H1 (cell line): ENCODE measurements around the gene BUD13. TPM values are rescaled to one million over a fixed set of nuclear protein-coding genes. Genes with fewer than 3 reads are reported as not detected.

ENCODE experiments used
- CTCF ChIA-PET: fragments of 300-600 bp; sonication (Branson Sonifier 250); formaldehyde crosslinking; loops from one replicate; lab custom pipeline; 2021; ENCODE audit not compliant: partially characterized antibody; lab: Charles Lee
- POLR2A ChIA-PET: fragments of 300-600 bp; sonication (Branson Sonifier 250); formaldehyde crosslinking; loops from one replicate; lab custom pipeline; 2021; ENCODE audit warnings: inconsistent platforms; ENCODE audit not compliant: partially characterized antibody; lab: Charles Lee
- DNase-seq, 2 experiments: peaks; one replicate each; pipeline versions ENCODE4 v3.0.0 to v3.0.0-alpha.2; 2010 to 2022; ENCODE audit warnings: low spot score in 2 of 2, low read depth in 1 of 2, mixed read lengths in 1 of 2
- FAIRE-seq: peaks from 2 replicates; lab custom pipeline; 2011; peaks lifted over from hg19 to GRCh38; lab: Jason Lieb, UNC
- H2AFZ ChIP-seq: 2 replicates; pipeline ENCODE4 v1.8.1; 2012; ENCODE audit warnings: low read length, inconsistent platforms
- H2AK5ac ChIP-seq: 2 replicates; pipeline ENCODE4 v1.6.1; 2013; ENCODE audit warnings: low read depth, low read length
- H2BK120ac ChIP-seq: replicated peaks from 2 replicates; pipeline ENCODE3; 2013; ENCODE audit warnings: low read depth, low read length, inconsistent platforms
- H2BK12ac ChIP-seq: 2 replicates; pipeline ENCODE4 v1.6.1; 2013; ENCODE audit warnings: low read depth, low read length
- H2BK15ac ChIP-seq: 2 replicates; pipeline ENCODE4 v1.6.1; 2013; ENCODE audit warnings: low read length
- H2BK20ac ChIP-seq: 2 replicates; pipeline ENCODE4 v1.6.1; 2013; ENCODE audit warnings: low read length
- H2BK5ac ChIP-seq: 2 replicates; pipeline ENCODE4 v1.6.1; 2013; ENCODE audit warnings: low read depth, low read length
- H3K14ac ChIP-seq: 2 replicates; pipeline ENCODE4 v1.6.1; 2013; ENCODE audit warnings: inconsistent platforms; ENCODE audit not compliant: insufficient read length
- H3K18ac ChIP-seq: 2 replicates; pipeline ENCODE4 v1.6.1; 2013; ENCODE audit warnings: low read length; ENCODE audit errors: extremely low read depth
- H3K23ac ChIP-seq: 2 replicates; pipeline ENCODE4 v1.6.1; 2013; ENCODE audit warnings: inconsistent platforms; ENCODE audit not compliant: insufficient read length
- H3K23me2 ChIP-seq: 2 replicates; pipeline ENCODE4 v1.6.1; 2013; ENCODE audit warnings: low read depth, low read length
- H3K27ac ChIP-seq: 2 replicates; pipeline ENCODE4 v1.6.1; 2011; ENCODE audit warnings: low read depth, low read length, inconsistent platforms
- H3K27me3 ChIP-seq, 4 experiments: replicated peaks in 1 of 4; 1 replicate in 1 of 4; 2 replicates in 3 of 4; pipeline versions ENCODE4 v1.6.1 to v1.8.1; 2011 to 2013; ENCODE audit warnings: low read length in 3 of 4, mild to moderate bottlenecking in 3 of 4, inconsistent platforms in 2 of 4, mixed read lengths in 2 of 4, moderate library complexity in 1 of 4; ENCODE audit not compliant: control insufficient read depth in 3 of 4, insufficient read depth in 3 of 4; ENCODE audit errors: extremely low read depth in 1 of 4
- H3K36me3 ChIP-seq, 4 experiments: 2 replicates each; pipeline versions ENCODE4 v1.6.1 to v1.8.1; 2011 to 2013; ENCODE audit warnings: mild to moderate bottlenecking in 4 of 4, low read length in 3 of 4, moderate library complexity in 2 of 4, control low read depth in 1 of 4, inconsistent platforms in 1 of 4; ENCODE audit not compliant: insufficient read depth in 4 of 4, control insufficient read depth in 2 of 4
- H3K4ac ChIP-seq: replicated peaks from 2 replicates; pipeline ENCODE3; 2013; ENCODE audit warnings: low read length, low read depth, mixed read lengths, inconsistent platforms; ENCODE audit not compliant: insufficient read length
- H3K4me1 ChIP-seq, 4 experiments: replicated peaks in 1 of 4; 1 replicate in 1 of 4; 2 replicates in 3 of 4; pipeline versions ENCODE4 v1.6.1 to v1.8.1; 2011 to 2013; ENCODE audit warnings: low read length in 3 of 4, inconsistent platforms in 2 of 4, mixed read lengths in 1 of 4; ENCODE audit not compliant: insufficient read depth in 4 of 4, control insufficient read depth in 3 of 4
- H3K4me2 ChIP-seq, 2 experiments: 2 replicates each; pipeline versions ENCODE4 v1.6.1 to v1.8.1; 2011 to 2013; ENCODE audit warnings: low read depth in 2 of 2, low read length in 2 of 2, control low read depth in 1 of 2, inconsistent platforms in 1 of 2, mild to moderate bottlenecking in 1 of 2; ENCODE audit not compliant: insufficient read depth in 1 of 2
- H3K4me3 ChIP-seq, 4 experiments: fragments of 200-600, 300-600 bp in 1 of 4; sonication (generic), shearing (Covaris generic), sonication (Bioruptor Twin) in 1 of 4; 2 replicates each; pipeline versions ENCODE4 v1.5.1 to v1.8.1; 2011 to 2016; ENCODE audit warnings: low read length in 4 of 4, low read depth in 3 of 4, control low read depth in 2 of 4, inconsistent platforms in 2 of 4, mild to moderate bottlenecking in 2 of 4, mixed read lengths in 1 of 4, moderate library complexity in 1 of 4; ENCODE audit not compliant: insufficient read depth in 2 of 4; ENCODE audit errors: extremely low read depth in 1 of 4
- H3K56ac ChIP-seq: replicated peaks from 2 replicates; pipeline ENCODE3; 2013; ENCODE audit warnings: low read depth, mild to moderate bottlenecking, mixed read lengths, low read length, inconsistent platforms; ENCODE audit not compliant: insufficient read length
- H3K79me1 ChIP-seq: 2 replicates; pipeline ENCODE4 v1.6.1; 2013; ENCODE audit warnings: low read depth, low read length, control low read depth
- H3K79me2 ChIP-seq, 2 experiments: 2 replicates each; pipeline versions ENCODE4 v1.6.1 to v1.8.1; 2012 to 2013; ENCODE audit warnings: low read length in 2 of 2, mild to moderate bottlenecking in 2 of 2, inconsistent platforms in 1 of 2; ENCODE audit not compliant: insufficient read depth in 2 of 2, control insufficient read depth in 1 of 2
- H3K9ac ChIP-seq, 4 experiments: replicated peaks in 1 of 4; 1 replicate in 1 of 4; 2 replicates in 3 of 4; pipeline versions ENCODE4 v1.6.1 to v1.8.1; 2011 to 2013; ENCODE audit warnings: low read depth in 3 of 4, low read length in 3 of 4, control low read depth in 2 of 4, mild to moderate bottlenecking in 2 of 4, moderate library complexity in 2 of 4, inconsistent platforms in 1 of 4; ENCODE audit errors: extremely low read depth in 1 of 4
- H3K9me3 ChIP-seq, 2 experiments: 2 replicates each; pipeline versions ENCODE4 v1.6.1 to v1.8.1; 2012 to 2013; ENCODE audit warnings: mild to moderate bottlenecking in 2 of 2, moderate library complexity in 2 of 2, control low read depth in 1 of 2, inconsistent platforms in 1 of 2, low read depth in 1 of 2, low read length in 1 of 2, mixed read lengths in 1 of 2; ENCODE audit not compliant: insufficient read depth in 2 of 2
- H4K20me1 ChIP-seq, 2 experiments: replicated peaks in 1 of 2; 2 replicates each; pipeline versions ENCODE3 to v1.8.1; 2011 to 2013; ENCODE audit warnings: inconsistent platforms in 2 of 2, low read length in 2 of 2, mild to moderate bottlenecking in 1 of 2; ENCODE audit not compliant: insufficient read depth in 2 of 2, control insufficient read depth in 1 of 2
- H4K5ac ChIP-seq: 2 replicates; pipeline ENCODE4 v1.6.1; 2013; ENCODE audit warnings: low read length, low read depth, mixed read lengths, inconsistent platforms; ENCODE audit not compliant: insufficient read length
- H4K8ac ChIP-seq: 2 replicates; pipeline ENCODE4 v1.8.0; 2013; ENCODE audit warnings: mild to moderate bottlenecking, moderate library complexity, low read length, inconsistent platforms; ENCODE audit not compliant: insufficient read depth; ENCODE audit errors: extremely low read depth
- H4K91ac ChIP-seq: replicated peaks from 2 replicates; pipeline ENCODE3; 2013; ENCODE audit warnings: low read length, mixed read lengths, inconsistent platforms; ENCODE audit not compliant: insufficient read length
- EP300 ChIP-seq, 2 experiments: IDR thresholded peaks; 1 replicate in 1 of 2; 2 replicates in 1 of 2; pipeline ENCODE4 v1.6.1; 2011 to 2012; ENCODE audit warnings: low read depth in 2 of 2, low read length in 2 of 2, mild to moderate bottlenecking in 2 of 2, borderline replicate concordance in 1 of 2, inconsistent platforms in 1 of 2, moderate library complexity in 1 of 2
- KDM1A ChIP-seq: fragments of 200-600, 300-600 bp; sonication (generic); IDR thresholded peaks from 2 replicates; pipeline ENCODE4 v1.7.1; 2016; ENCODE audit warnings: mild to moderate bottlenecking, low read length, borderline replicate concordance
- NRF1 ChIP-seq: IDR thresholded peaks from 2 replicates; pipeline ENCODE4 v1.6.1; 2011; ENCODE audit warnings: mild to moderate bottlenecking, low read depth, low read length, improper control_type of control experiment
- RBBP5 ChIP-seq: IDR thresholded peaks from 2 replicates; pipeline ENCODE4 v1.7.1; 2012; ENCODE audit warnings: low read depth, mild to moderate bottlenecking, inconsistent platforms, low read length, moderate library complexity, borderline replicate concordance
- SP4 ChIP-seq: IDR thresholded peaks from 2 replicates; pipeline ENCODE4 v1.6.1; 2012; ENCODE audit warnings: low read length, inconsistent platforms
- TAF1 ChIP-seq: IDR thresholded peaks from 2 replicates; pipeline ENCODE4 v1.6.1; 2011; ENCODE audit warnings: mild to moderate bottlenecking, low read depth, low read length
- WGBS, 2 experiments: shearing (Covaris generic) in 1 of 2; methylation state at CpG; one replicate each; pipeline versions ENCODE4 v1.1.6 to v1.1.7; 2013 to 2015; ENCODE audit warnings: low lambda C conversion rate in 2 of 2, mixed read lengths in 2 of 2, inconsistent platforms in 1 of 2, low coverage in 1 of 2, missing lambda C conversion rate in 1 of 2; ENCODE audit not compliant: insufficient replicate concordance in 2 of 2, insufficient coverage in 1 of 2, insufficient read length in 1 of 2; ENCODE audit errors: extremely low coverage in 1 of 2, missing lambda C conversion rate in 1 of 2; 5-methylcytosine and 5-hydroxymethylcytosine counted together
- polyA plus RNA-seq, 7 experiments: library from polyadenylated mRNA; depleted of rRNA in 3 of 7; stranded (reverse) in 5 of 7; unstranded in 2 of 7; fragments of >200 nt in 5 of 7; fragments of 200-250 nt in 2 of 7; gene quantifications; 1 replicate in 5 of 7; 2 replicates in 1 of 7; 4 replicates in 1 of 7; pipeline versions ENCODE4 v1.2.1 to v1.2.3, GENCODE V29; 2011 to 2013; ENCODE audit warnings: missing spikeins in 2 of 7, mixed read lengths in 2 of 7
- total RNA-seq: library from RNA; stranded (reverse); fragmentation: NEBNext Ultra II Directional; extraction: Animal tissue kit (Norgen Biotek cat#: 25700); gene quantifications from 2 replicates; pipeline ENCODE4 v1.2.1, GENCODE V29; 2021

The BUD13 gene
- total and polyA plus RNA-seq, 2 of the 8 experiments (the other 6 are each of a cell fraction or from before 2014, with no cell fraction given) = 24.8 to 27.2 TPM

DNA sequence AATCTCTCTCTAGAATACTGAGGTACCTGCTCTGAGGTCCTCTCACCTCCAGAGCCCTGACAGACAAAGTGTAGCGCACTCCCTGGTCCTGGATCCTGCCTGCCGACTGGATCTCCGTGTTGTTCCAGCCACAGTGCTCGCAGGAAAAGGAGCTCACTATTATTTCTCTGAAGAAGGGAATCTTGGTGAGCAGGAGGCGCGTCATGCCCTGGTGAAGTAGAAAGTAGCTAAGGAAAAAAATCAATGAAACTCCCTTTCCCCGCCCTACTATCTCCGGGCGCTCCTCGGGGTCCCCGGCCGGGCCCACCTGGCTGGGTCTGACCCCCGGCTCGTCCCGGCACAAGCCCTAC, 14.6 kb upstream of the BUD13 start:
- no peak overlapping the region for H2AFZ ChIP-seq
- H3K27ac ChIP-seq = no peak overlapping the region
- H3K4me1 ChIP-seq = peaks cover 2 to 9% (median 5%) of the 10 kb centered on the region in 4 experiments
- H3K4me2 ChIP-seq = peak overlapping the region; percentile 92 to 94
- peak overlapping the region; percentile 5; the same call in 1 of the 2 replicates for H4K8ac ChIP-seq
- peak overlapping the region; percentile 65 to 78 (median 70) for H3K9ac ChIP-seq
- H3K36me3 ChIP-seq = peaks cover 30 to 41% (median 35%) of the 10 kb centered on the region in 4 experiments
- H3K23ac ChIP-seq = no peak overlapping the region
- H2BK5ac ChIP-seq = no peak overlapping the region
- FAIRE-seq (no peak), DNase-seq (no peak)
- peaks cover 5% of the 10 kb centered on the region; the same call in 1 of the 2 replicates for H3K79me1 ChIP-seq
- H3K4me3 ChIP-seq = peak overlapping the region; percentile 79 to 93 (median 85)
- H3K56ac ChIP-seq = no peak overlapping the region
- H3K79me2 ChIP-seq = peaks cover 0 to 15% of the 10 kb centered on the region in 2 experiments; a peak in 2 of 4 replicates
- no peak overlapping the region for H2AK5ac ChIP-seq
- no peak overlapping the region for H2BK20ac ChIP-seq
- no peak; the same call in 1 of the 2 replicates for TF ChIP-seq RBBP5
- no peak for TF ChIP-seq NRF1
- TF ChIP-seq TAF1 = no peak
- no peak for TF ChIP-seq KDM1A
- no peak for TF ChIP-seq SP4
- no peak for TF ChIP-seq EP300 (IDR thresholded peaks at IDR 0.05; ENCODE audit: borderline replicate concordance in 1 of 2, low read depth in 2 of 2, low read length in 2 of 2)
- peaks cover 0 to 11% (median 3%) of the 10 kb centered on the region in 4 experiments; a peak in 4 of 7 replicates for H3K27me3 ChIP-seq
- H4K5ac ChIP-seq = no peak overlapping the region
- H3K18ac ChIP-seq = no peak overlapping the region
- H3K9me3 ChIP-seq = no peaks in the 10 kb centered on the region
- no peak overlapping the region for H2BK15ac ChIP-seq
- H3K4ac ChIP-seq = no peak overlapping the region
- 4% methylated on average over 6 of the region's 15 CpGs; no CpG with 5 or more reads in 1 of the 2 experiments for WGBS, 2 experiments
- H3K23me2 ChIP-seq = peaks cover 11% of the 10 kb centered on the region
- CTCF ChIA-PET = interaction anchor here (0.9 to 12.1 kb wide), 10 partner anchors 8 to 439 kb away, joined by 3 to 237 read pairs (median 4); partner anchors contain the start of genes APOA1, APOA4 and APOC3
- H4K20me1 ChIP-seq = no peaks in the 10 kb centered on the region
- no peak overlapping the region for H2BK12ac ChIP-seq
- H2BK120ac ChIP-seq = no peak overlapping the region
- no peak overlapping the region for H3K14ac ChIP-seq
- no peak overlapping the region for H4K91ac ChIP-seq
- POLR2A ChIA-PET = interaction anchor here (0.9 to 6.0 kb wide), 8 partner anchors 9 to 444 kb away, joined by 3 to 29 read pairs (median 4); partner anchors contain the start of genes APOA1, BUD13 and PCSK7
